GM18517 (cell line): Measurements from ENCODE around the gene HSPE1.
"Not testable (repeated sequence)": the region's sequence is repeated elsewhere in the genome, so short reads cannot be mapped to it uniquely, and the experiment has no call there.

Experiments
- ATAC-seq: cut with Tn5 transposase; IDR thresholded peaks from one replicate; pipeline ENCODE4 v1.9.1; 2021; ENCODE audit warnings: mild to moderate bottlenecking, moderate library complexity; ENCODE audit not compliant: unreplicated experiment

Gene HSPE1

GRCh38 chr2:197498235-197498936 is 1.8 kb upstream of the HSPE1 start:
- no peak for ATAC-seq

- ATAC-seq: peak; percentile 2
Measured at GRCh38 chr2:197498937-197499593, 1.1 kb upstream of the HSPE1 start.

- ATAC-seq: peak; percentile 8
Measured at GRCh38 chr2:197500503-197501131, 438 bp downstream of the HSPE1 start.

- no peak for ATAC-seq
Measured at GRCh38 chr2:197502201-197502600, 2.0 kb downstream of the HSPE1 start.

GRCh38 chr2:197502685-197503084 is 2.5 kb downstream of the HSPE1 start:
- ATAC-seq: no peak

- no peak for ATAC-seq
Measured at GRCh38 chr2:197504000-197504399, 3.8 kb downstream of the HSPE1 start.

- ATAC-seq: no peak
Measured at GRCh38 chr2:197504512-197504911, 4.3 kb downstream of the HSPE1 start.

- no peak for ATAC-seq
Measured at GRCh38 chr2:197506658-197507057, 6.5 kb downstream of the HSPE1 start.

GRCh38 chr2:197513915-197514314 is 13.7 kb downstream of the HSPE1 start:
- ATAC-seq: no peak

GRCh38 chr2:197514754-197515153 is 14.6 kb downstream of the HSPE1 start:
- no peak for ATAC-seq

- ATAC-seq: peak; percentile 4
Measured at GRCh38 chr2:197515315-197515738, 15.1 kb downstream of the HSPE1 start.

GRCh38 chr2:197515739-197516392 is 15.7 kb downstream of the HSPE1 start, which contains the start of gene MOB4:
Gene MOB4 (plus strand): TSS chr2:197516066. CDS start chr2:197516087, 21 bp downstream.
- peak; percentile 94 for ATAC-seq

- peak; percentile 12 for ATAC-seq
Measured at GRCh38 chr2:197516393-197516761, 16.2 kb downstream of the HSPE1 start.

- ATAC-seq: no peak
Measured at GRCh38 chr2:197517150-197517549, 17.0 kb downstream of the HSPE1 start.

GRCh38 chr2:197538412-197538811 is 38.2 kb downstream of the HSPE1 start:
- ATAC-seq: no peak

GRCh38 chr2:197539734-197540133 is 39.6 kb downstream of the HSPE1 start:
- ATAC-seq: no peak

- no peak for ATAC-seq
Measured at GRCh38 chr2:197543206-197543605, 43.0 kb downstream of the HSPE1 start.

GRCh38 chr2:197547163-197547900 is 47.2 kb downstream of the HSPE1 start:
- ATAC-seq: no peak

GRCh38 chr2:197548582-197548981 is 48.4 kb downstream of the HSPE1 start:
- ATAC-seq: no peak

GRCh38 chr2:197551260-197551659 is 51.1 kb downstream of the HSPE1 start:
- ATAC-seq: not testable (repeated sequence)
